ENCODE measurements around the gene PUS10.

DNA sequence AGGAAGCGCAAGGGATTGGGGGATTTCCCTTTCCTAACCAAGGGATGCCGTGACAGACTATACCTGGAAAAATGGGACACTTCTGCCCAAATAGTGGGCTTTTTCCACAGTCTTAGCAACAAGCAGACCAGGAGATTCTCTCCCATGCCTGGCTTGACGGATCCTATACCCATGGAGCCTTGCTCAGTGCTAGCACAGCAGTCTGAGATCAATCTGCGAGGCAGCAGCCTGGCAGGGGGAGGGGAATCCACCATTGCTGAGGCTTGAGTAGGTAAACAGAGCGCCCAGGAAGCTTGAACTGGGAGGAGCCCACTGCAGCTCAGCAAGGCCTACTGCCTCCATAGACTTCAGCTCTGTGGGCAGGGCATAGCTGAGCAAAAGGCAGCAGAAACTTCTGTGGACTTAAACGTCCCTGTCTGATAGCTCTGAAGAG, 3.2 kb upstream of the PUS10 start:
- no peak for TF ChIP-seq POLR2A (IDR thresholded peaks at IDR 0.05)
- TF ChIP-seq, protein P1, sequence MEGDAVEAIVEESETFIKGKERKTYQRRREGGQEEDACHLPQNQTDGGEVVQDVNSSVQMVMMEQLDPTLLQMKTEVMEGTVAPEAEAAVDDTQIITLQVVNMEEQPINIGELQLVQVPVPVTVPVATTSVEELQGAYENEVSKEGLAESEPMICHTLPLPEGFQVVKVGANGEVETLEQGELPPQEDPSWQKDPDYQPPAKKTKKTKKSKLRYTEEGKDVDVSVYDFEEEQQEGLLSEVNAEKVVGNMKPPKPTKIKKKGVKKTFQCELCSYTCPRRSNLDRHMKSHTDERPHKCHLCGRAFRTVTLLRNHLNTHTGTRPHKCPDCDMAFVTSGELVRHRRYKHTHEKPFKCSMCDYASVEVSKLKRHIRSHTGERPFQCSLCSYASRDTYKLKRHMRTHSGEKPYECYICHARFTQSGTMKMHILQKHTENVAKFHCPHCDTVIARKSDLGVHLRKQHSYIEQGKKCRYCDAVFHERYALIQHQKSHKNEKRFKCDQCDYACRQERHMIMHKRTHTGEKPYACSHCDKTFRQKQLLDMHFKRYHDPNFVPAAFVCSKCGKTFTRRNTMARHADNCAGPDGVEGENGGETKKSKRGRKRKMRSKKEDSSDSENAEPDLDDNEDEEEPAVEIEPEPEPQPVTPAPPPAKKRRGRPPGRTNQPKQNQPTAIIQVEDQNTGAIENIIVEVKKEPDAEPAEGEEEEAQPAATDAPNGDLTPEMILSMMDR (IDR thresholded peaks at IDR 0.05), result no peak

All from body of pancreas (tissue), 4 donors.